Thyroid gland (tissue), 4 donors: ENCODE data around the gene PAK5. TPM values are rescaled to one million over a fixed set of nuclear protein-coding genes. Genes with fewer than 3 reads are reported as not detected.

ENCODE experiments used
- DNase-seq, 2 donors: peaks; one replicate each; pipeline ENCODE4 v3.0.0-alpha.2; 2019
- H3K27ac ChIP-seq, 3 donors: fragments of 200-600 bp; sonication (generic); 1 replicate in 2 of 3; 2 replicates in 1 of 3; pipeline ENCODE4 v1.5.1; 2016 to 2019; ENCODE audit warnings: mild to moderate bottlenecking in 1 of 3, moderate library complexity in 1 of 3
- H3K27me3 ChIP-seq: fragments of 200-600 bp; sonication (generic); one replicate; pipeline ENCODE4 v1.5.1; 2019
- H3K36me3 ChIP-seq, 2 donors: fragments of 200-600 bp; sonication (generic); one replicate each; pipeline ENCODE4 v1.5.1; 2016 to 2019
- H3K4me1 ChIP-seq, 2 donors: fragments of 200-600 bp; sonication (generic); one replicate each; pipeline ENCODE4 v1.5.1; 2017 to 2019
- H3K4me3 ChIP-seq, 3 donors: fragments of 200-600 bp; sonication (generic); replicated peaks in 1 of 3; 1 replicate in 2 of 3; 2 replicates in 1 of 3; pipeline ENCODE4 v1.5.1; 2016; ENCODE audit warnings: mild to moderate bottlenecking in 1 of 3
- H3K9me3 ChIP-seq: fragments of 200-600 bp; sonication (generic); one replicate; pipeline ENCODE4 v1.5.1; 2017
- POLR2A ChIP-seq, 2 donors: fragments of 450-650 bp; IDR thresholded peaks; one replicate each; pipeline ENCODE4 v1.6.1; 2017; ENCODE audit warnings: antibody characterized with exemption in 2 of 2, mild to moderate bottlenecking in 2 of 2, moderate library complexity in 1 of 2
- WGBS, 2 donors: methylation state at CpG; one replicate each; pipeline ENCODE4 v1.1.5; 2017; 5-methylcytosine and 5-hydroxymethylcytosine counted together
- intact Hi-C: fragments of 100-400 bp; cut with DNase I; formaldehyde crosslinking; loops from one replicate; pipeline ENCODE4 v1.15.1; 2023
- total RNA-seq, 4 donors: library from RNA; depleted of rRNA; stranded (reverse); fragments of >200 nt; gene quantifications; one replicate each; pipeline ENCODE4 v1.2.3, GENCODE V29; 2016
- TF ChIP-seq, protein P1 (sequence below), 6 experiments: fragments of 200-600 bp in 3 of 6; fragments of 450-650 bp in 3 of 6; sonication (generic) in 3 of 6; IDR thresholded peaks; one replicate each; pipeline ENCODE4 v1.5.1; 2016 to 2019; ENCODE audit warnings: antibody characterized with exemption in 6 of 6, mild to moderate bottlenecking in 2 of 6, inconsistent platforms in 1 of 6, moderate library complexity in 1 of 6

The PAK5 gene
- total RNA-seq, 4 donors from 2014 or later: 0.13 to 0.33 TPM; not detected in 2

- Histone ChIP-seq H3K4me3 (no peak overlapping the region), H3K36me3 (no peaks in the 10 kb centered on the region), H3K27ac (no peak overlapping the region), H3K4me1 (peaks cover 0 to 4% of the 10 kb centered on the region in 2 donors), H3K9me3 (no peaks in the 10 kb centered on the region), H3K27me3 (no peaks in the 10 kb centered on the region)
- WGBS, 2 donors: 37 to 38% methylated on average over 7 of the region's 7 CpGs
- intact Hi-C loops: no loop called here
- DNase-seq: no peak
- no peak for TF ChIP-seq POLR2A (IDR thresholded peaks at IDR 0.05)
- TF ChIP-seq, protein P1, sequence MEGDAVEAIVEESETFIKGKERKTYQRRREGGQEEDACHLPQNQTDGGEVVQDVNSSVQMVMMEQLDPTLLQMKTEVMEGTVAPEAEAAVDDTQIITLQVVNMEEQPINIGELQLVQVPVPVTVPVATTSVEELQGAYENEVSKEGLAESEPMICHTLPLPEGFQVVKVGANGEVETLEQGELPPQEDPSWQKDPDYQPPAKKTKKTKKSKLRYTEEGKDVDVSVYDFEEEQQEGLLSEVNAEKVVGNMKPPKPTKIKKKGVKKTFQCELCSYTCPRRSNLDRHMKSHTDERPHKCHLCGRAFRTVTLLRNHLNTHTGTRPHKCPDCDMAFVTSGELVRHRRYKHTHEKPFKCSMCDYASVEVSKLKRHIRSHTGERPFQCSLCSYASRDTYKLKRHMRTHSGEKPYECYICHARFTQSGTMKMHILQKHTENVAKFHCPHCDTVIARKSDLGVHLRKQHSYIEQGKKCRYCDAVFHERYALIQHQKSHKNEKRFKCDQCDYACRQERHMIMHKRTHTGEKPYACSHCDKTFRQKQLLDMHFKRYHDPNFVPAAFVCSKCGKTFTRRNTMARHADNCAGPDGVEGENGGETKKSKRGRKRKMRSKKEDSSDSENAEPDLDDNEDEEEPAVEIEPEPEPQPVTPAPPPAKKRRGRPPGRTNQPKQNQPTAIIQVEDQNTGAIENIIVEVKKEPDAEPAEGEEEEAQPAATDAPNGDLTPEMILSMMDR (IDR thresholded peaks at IDR 0.05): no peak
Measured at GRCh38 chr20:9837634-9838033, 1.2 kb downstream of the PAK5 start.

DNA sequence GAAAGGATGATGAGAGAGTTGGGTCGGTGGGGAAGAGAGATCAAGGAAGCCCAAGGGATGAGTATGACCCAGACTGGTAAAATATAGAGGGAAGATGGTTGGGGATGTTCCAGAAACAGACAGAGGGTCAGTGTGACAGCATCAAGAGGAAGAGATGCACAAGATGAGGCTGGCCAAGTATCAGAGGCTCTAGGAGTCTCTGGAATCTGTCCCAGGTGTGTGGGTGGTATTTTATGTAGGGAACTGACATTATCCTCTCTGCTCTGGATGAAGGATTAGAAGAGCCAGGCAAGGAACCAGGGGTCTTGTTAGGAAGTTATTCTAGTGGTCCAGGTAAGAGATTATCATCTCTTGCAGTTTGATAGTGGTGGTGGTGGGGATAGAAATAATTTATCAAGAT lies 3.6 kb downstream of the PAK5 start:
- H3K9me3 ChIP-seq: no peaks in the 10 kb centered on the region
- WGBS, 2 donors: 59 to 67% methylated on average over 1 of the region's 1 CpG
- no peaks in the 10 kb centered on the region for H3K36me3 ChIP-seq
- H3K4me3 ChIP-seq: no peak overlapping the region
- no peak for TF ChIP-seq POLR2A (IDR thresholded peaks at IDR 0.05)
- TF ChIP-seq, protein P1 (IDR thresholded peaks at IDR 0.05): no peak
- intact Hi-C loops: no loop called here
- DNase-seq: no peak
- no peak overlapping the region for H3K27ac ChIP-seq
- H3K4me1 ChIP-seq: peaks cover 0 to 4% of the 10 kb centered on the region in 2 donors
- no peaks in the 10 kb centered on the region for H3K27me3 ChIP-seq

GRCh38 chr20:9831032-9831431 lies 7.8 kb downstream of the PAK5 start:
- no peak overlapping the region for H3K27ac ChIP-seq
- H3K27me3 ChIP-seq: no peaks in the 10 kb centered on the region
- 93 to 94% methylated on average over 5 of the region's 5 CpGs for WGBS, 2 donors
- no peak for TF ChIP-seq POLR2A (IDR thresholded peaks at IDR 0.05)
- TF ChIP-seq, protein P1 (IDR thresholded peaks at IDR 0.05): no peak
- H3K9me3 ChIP-seq: no peaks in the 10 kb centered on the region
- no peaks in the 10 kb centered on the region for H3K4me1 ChIP-seq
- DNase-seq: no peak
- H3K36me3 ChIP-seq: no peaks in the 10 kb centered on the region
- no peak overlapping the region for H3K4me3 ChIP-seq
- intact Hi-C loops: no loop called here

DNA sequence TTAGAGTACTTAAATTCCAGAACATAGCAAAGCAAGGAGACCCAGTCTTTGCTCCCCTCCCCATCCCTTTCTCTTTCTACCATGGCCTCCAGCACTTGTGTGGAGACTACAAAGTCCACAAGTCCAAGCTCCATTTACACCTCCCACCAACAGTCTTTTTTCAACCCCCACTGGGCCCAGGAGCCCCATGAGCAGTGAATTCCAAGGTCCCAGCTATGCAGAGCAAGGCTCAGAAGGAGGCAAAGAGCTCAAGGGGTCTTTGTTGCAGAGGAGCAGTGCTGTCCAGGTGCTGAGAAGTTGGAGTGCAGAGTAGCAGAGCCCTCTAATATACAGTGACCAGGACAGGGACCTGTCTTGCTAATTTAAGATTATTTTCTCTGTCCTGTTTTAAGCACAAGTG lies 9.0 kb downstream of the PAK5 start:
- Histone ChIP-seq H3K27ac (no peak overlapping the region), H3K4me1 (no peaks in the 10 kb centered on the region), H3K36me3 (no peaks in the 10 kb centered on the region), H3K27me3 (no peaks in the 10 kb centered on the region), H3K4me3 (no peak overlapping the region), H3K9me3 (no peaks in the 10 kb centered on the region)
- intact Hi-C loops: no loop called here
- no peak for DNase-seq
- TF ChIP-seq POLR2A (IDR thresholded peaks at IDR 0.05): no peak
- TF ChIP-seq, protein P1 (IDR thresholded peaks at IDR 0.05): no peak

DNA sequence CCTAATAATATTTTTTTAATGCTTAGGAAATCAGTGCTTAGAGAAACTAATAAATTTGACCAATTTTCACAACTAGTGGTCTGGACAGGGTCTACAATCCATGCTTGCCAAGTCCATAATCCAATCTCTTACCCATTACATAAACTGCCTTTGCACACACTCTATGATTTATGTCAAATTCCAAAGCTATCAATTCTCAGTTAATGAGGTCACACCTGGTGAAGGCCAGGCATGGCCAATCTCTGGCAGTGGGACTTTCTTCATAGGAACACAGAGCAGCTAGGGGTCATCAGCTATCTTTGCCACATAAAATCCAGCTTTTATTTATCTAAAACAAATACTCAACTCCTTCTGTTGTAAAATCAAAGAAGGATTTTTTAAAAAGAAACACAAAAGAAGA lies 21.2 kb downstream of the PAK5 start:
- H3K27me3 ChIP-seq: no peaks in the 10 kb centered on the region
- no peak overlapping the region for H3K4me3 ChIP-seq
- intact Hi-C loops: no loop called here
- no peaks in the 10 kb centered on the region for H3K4me1 ChIP-seq
- TF ChIP-seq, protein P1 (IDR thresholded peaks at IDR 0.05): no peak
- no peak for TF ChIP-seq POLR2A (IDR thresholded peaks at IDR 0.05)
- H3K9me3 ChIP-seq: no peaks in the 10 kb centered on the region
- H3K36me3 ChIP-seq: no peaks in the 10 kb centered on the region
- no peak overlapping the region for H3K27ac ChIP-seq
- no peak for DNase-seq
